HL-60 (cell line): ENCODE results near the gene SNAP23.

ENCODE experiments used
- CTCF ChIP-seq: IDR thresholded peaks from one replicate; pipeline ENCODE4 v1.5.1; 2011; ENCODE audit warnings: low read length, control low read depth, inconsistent platforms; ENCODE audit not compliant: insufficient read depth
- GABPA ChIP-seq: IDR thresholded peaks from 2 replicates; pipeline ENCODE4 v1.6.1; 2012; ENCODE audit warnings: low read depth
- POLR2AphosphoS5 ChIP-seq: IDR thresholded peaks from 2 replicates; pipeline ENCODE4 v1.6.1; 2012; ENCODE audit warnings: low read depth
- SPI1 ChIP-seq: IDR thresholded peaks from 2 replicates; pipeline ENCODE4 v1.6.1; 2012; ENCODE audit warnings: low read depth, mild to moderate bottlenecking, borderline replicate concordance
- TF ChIP-seq, protein P1 (sequence below): IDR thresholded peaks from 2 replicates; pipeline ENCODE4 v1.6.1; 2012; ENCODE audit warnings: low read depth; ENCODE audit not compliant: insufficient replicate concordance

DNA sequence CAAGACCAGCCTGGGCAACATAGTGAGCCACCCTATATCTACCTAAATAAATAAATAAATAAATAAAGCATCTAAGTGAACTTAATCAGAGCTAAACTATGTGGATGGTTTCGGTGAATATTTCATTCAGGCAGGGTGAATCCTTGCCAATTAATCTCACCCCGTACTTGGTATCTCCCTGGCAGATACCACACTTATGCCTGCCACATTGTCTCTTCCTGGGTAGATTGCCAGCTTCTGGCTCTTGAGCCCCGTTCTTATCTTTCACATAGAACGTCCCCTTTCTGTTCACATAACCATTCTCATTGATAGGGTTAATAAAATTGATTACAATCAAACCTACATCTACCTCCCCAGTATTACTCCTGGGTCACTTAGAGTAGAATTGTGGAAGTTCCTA is 7.0 kb downstream of the SNAP23 start:
- no peak for TF ChIP-seq GABPA
- TF ChIP-seq CTCF: no peak
- no peak for TF ChIP-seq POLR2AphosphoS5
- TF ChIP-seq, protein P1, sequence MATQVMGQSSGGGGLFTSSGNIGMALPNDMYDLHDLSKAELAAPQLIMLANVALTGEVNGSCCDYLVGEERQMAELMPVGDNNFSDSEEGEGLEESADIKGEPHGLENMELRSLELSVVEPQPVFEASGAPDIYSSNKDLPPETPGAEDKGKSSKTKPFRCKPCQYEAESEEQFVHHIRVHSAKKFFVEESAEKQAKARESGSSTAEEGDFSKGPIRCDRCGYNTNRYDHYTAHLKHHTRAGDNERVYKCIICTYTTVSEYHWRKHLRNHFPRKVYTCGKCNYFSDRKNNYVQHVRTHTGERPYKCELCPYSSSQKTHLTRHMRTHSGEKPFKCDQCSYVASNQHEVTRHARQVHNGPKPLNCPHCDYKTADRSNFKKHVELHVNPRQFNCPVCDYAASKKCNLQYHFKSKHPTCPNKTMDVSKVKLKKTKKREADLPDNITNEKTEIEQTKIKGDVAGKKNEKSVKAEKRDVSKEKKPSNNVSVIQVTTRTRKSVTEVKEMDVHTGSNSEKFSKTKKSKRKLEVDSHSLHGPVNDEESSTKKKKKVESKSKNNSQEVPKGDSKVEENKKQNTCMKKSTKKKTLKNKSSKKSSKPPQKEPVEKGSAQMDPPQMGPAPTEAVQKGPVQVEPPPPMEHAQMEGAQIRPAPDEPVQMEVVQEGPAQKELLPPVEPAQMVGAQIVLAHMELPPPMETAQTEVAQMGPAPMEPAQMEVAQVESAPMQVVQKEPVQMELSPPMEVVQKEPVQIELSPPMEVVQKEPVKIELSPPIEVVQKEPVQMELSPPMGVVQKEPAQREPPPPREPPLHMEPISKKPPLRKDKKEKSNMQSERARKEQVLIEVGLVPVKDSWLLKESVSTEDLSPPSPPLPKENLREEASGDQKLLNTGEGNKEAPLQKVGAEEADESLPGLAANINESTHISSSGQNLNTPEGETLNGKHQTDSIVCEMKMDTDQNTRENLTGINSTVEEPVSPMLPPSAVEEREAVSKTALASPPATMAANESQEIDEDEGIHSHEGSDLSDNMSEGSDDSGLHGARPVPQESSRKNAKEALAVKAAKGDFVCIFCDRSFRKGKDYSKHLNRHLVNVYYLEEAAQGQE: no peak
- no peak for TF ChIP-seq SPI1
